ENCODE results near the gene ROBO2.

GRCh38 chr3:77325702-77326101 is 285.8 kb downstream of the ROBO2 start:
- TF ChIP-seq, protein P1, sequence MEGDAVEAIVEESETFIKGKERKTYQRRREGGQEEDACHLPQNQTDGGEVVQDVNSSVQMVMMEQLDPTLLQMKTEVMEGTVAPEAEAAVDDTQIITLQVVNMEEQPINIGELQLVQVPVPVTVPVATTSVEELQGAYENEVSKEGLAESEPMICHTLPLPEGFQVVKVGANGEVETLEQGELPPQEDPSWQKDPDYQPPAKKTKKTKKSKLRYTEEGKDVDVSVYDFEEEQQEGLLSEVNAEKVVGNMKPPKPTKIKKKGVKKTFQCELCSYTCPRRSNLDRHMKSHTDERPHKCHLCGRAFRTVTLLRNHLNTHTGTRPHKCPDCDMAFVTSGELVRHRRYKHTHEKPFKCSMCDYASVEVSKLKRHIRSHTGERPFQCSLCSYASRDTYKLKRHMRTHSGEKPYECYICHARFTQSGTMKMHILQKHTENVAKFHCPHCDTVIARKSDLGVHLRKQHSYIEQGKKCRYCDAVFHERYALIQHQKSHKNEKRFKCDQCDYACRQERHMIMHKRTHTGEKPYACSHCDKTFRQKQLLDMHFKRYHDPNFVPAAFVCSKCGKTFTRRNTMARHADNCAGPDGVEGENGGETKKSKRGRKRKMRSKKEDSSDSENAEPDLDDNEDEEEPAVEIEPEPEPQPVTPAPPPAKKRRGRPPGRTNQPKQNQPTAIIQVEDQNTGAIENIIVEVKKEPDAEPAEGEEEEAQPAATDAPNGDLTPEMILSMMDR (IDR thresholded peaks at IDR 0.05): no peak
- no peak for TF ChIP-seq CHD2 (IDR thresholded peaks at IDR 0.05; ENCODE audit: low read length, partially characterized antibody)

All from SK-N-SH (cell line).